Transverse colon (tissue), 4 donors: ENCODE data around the gene AQP12B. TPM values are rescaled to one million over a fixed set of nuclear protein-coding genes. Genes with fewer than 3 reads are reported as not detected.

ENCODE experiments used
- DNase-seq: peaks from one replicate; pipeline ENCODE4 v3.0.0-alpha.2; 2019
- H3K27ac ChIP-seq, 4 donors: fragments of 200-600 bp; sonication (generic); 2 replicates each; pipeline ENCODE4 v1.5.1; 2016 to 2018; ENCODE audit warnings: inconsistent platforms in 4 of 4
- H3K27me3 ChIP-seq: fragments of 200-600 bp; sonication (generic); 2 replicates; pipeline ENCODE4 v1.5.1; 2017; ENCODE audit warnings: inconsistent platforms
- H3K36me3 ChIP-seq, 4 donors: fragments of 200-600 bp; sonication (generic); 2 replicates each; pipeline ENCODE4 v1.5.1; 2017 to 2019; ENCODE audit warnings: inconsistent platforms in 4 of 4
- H3K4me1 ChIP-seq, 4 donors: fragments of 200-600 bp; sonication (generic); 2 replicates each; pipeline ENCODE4 v1.5.1; 2017 to 2020; ENCODE audit warnings: inconsistent platforms in 4 of 4
- H3K4me3 ChIP-seq, 4 donors: fragments of 200-600 bp; sonication (generic); 1 replicate in 1 of 4; 2 replicates in 3 of 4; pipeline versions ENCODE4 v1.5.1 to v1.6.1; 2017 to 2019; ENCODE audit warnings: inconsistent platforms in 4 of 4
- H3K9me3 ChIP-seq, 2 donors: fragments of 200-600 bp; sonication (generic); 2 replicates each; pipeline ENCODE4 v1.5.1; 2017 to 2019; ENCODE audit warnings: inconsistent platforms in 2 of 2
- EP300 ChIP-seq: sonication (generic); formaldehyde crosslinking; IDR thresholded peaks from one replicate; pipeline ENCODE4 v1.6.1; 2017; ENCODE audit warnings: antibody characterized with exemption, low read depth
- POLR2A ChIP-seq: fragments of 450-650 bp; IDR thresholded peaks from one replicate; pipeline ENCODE4 v1.6.1; 2016; ENCODE audit warnings: antibody characterized with exemption, mild to moderate bottlenecking, moderate library complexity
- POLR2AphosphoS5 ChIP-seq, 3 donors: sonication (generic); formaldehyde crosslinking; IDR thresholded peaks; one replicate each; pipeline ENCODE4 v1.6.1; 2016; ENCODE audit warnings: antibody characterized with exemption in 3 of 3
- WGBS, 2 donors: methylation state at CpG; one replicate each; pipeline ENCODE4 v1.1.5; 2018; ENCODE audit warnings: low coverage in 1 of 2; 5-methylcytosine and 5-hydroxymethylcytosine counted together
- in situ Hi-C, 4 donors: fragments of 200-750 bp; cut with MboI; loops; one replicate each; pipeline versions ENCODE4 v1.15.0 to v1.15.1; 2017; ENCODE audit warnings: low sequenced_read_pairs in 3 of 4, low pct_ligation_motif_present in 1 of 4, low pct_unique_long_range_greater_than_20kb in 1 of 4
- intact Hi-C: fragments of 100-400 bp; cut with DNase I; formaldehyde crosslinking; loops from one replicate; pipeline ENCODE4 v1.15.1; 2023; ENCODE audit warnings: low total_unique reads
- total RNA-seq, 4 donors: library from RNA; depleted of rRNA; stranded (reverse); fragments of >200 nt; gene quantifications; one replicate each; pipeline ENCODE4 v1.1.0, GENCODE V29; 2016
- TF ChIP-seq, protein P1 (sequence below), 5 experiments: fragments of 200-600 bp in 3 of 5; fragments of 450-650 bp in 2 of 5; sonication (generic) in 3 of 5; IDR thresholded peaks; 1 replicate in 2 of 5; 2 replicates in 3 of 5; pipeline ENCODE4 v1.5.1; 2016 to 2017; ENCODE audit warnings: antibody characterized with exemption in 5 of 5, inconsistent platforms in 3 of 5, mild to moderate bottlenecking in 2 of 5, moderate library complexity in 1 of 5

AQP12B gene
- total RNA-seq, 4 donors from 2014 or later = 0.55 to 1.5 TPM; not detected in 2

DNA sequence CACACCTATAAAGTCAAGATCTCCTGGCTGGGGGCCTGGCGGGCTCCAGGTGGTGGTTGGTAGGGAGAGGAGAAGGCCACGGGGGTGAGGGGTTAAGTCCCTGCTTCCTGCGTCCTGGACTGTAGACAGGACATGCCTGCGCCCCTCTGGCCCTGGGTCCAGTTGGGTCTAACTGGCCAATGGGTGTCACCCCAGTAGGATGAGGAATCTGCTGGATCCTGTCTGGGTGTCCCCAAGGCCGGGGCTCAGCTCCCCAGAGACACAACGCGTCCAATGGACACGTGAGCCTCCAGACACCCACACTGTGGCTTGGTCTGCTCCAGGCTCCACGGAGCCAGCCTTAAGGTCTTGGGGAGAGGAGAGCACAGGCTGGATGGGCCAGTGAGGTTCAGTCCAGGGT is 28.6 kb upstream of the AQP12B start:
- WGBS, 2 donors = 95% methylated on average over 9 of the region's 9 CpGs; no CpG with 5 or more reads in 1 of the 2 donors
- intact Hi-C loops (no loop called here), in situ Hi-C loops (loop anchor here in 2 of 4 donors (25.0 kb wide), 1 partner anchor 199 kb away; no protein-coding TSS in a partner anchor)
- no peaks in the 10 kb centered on the region for H3K36me3 ChIP-seq
- no peaks in the 10 kb centered on the region for H3K4me1 ChIP-seq
- H3K27me3 ChIP-seq = peaks cover 5% of the 10 kb centered on the region
- no peak overlapping the region for H3K4me3 ChIP-seq
- H3K9me3 ChIP-seq = no peaks in the 10 kb centered on the region
- H3K27ac ChIP-seq = no peak overlapping the region
- TF ChIP-seq, protein P1, sequence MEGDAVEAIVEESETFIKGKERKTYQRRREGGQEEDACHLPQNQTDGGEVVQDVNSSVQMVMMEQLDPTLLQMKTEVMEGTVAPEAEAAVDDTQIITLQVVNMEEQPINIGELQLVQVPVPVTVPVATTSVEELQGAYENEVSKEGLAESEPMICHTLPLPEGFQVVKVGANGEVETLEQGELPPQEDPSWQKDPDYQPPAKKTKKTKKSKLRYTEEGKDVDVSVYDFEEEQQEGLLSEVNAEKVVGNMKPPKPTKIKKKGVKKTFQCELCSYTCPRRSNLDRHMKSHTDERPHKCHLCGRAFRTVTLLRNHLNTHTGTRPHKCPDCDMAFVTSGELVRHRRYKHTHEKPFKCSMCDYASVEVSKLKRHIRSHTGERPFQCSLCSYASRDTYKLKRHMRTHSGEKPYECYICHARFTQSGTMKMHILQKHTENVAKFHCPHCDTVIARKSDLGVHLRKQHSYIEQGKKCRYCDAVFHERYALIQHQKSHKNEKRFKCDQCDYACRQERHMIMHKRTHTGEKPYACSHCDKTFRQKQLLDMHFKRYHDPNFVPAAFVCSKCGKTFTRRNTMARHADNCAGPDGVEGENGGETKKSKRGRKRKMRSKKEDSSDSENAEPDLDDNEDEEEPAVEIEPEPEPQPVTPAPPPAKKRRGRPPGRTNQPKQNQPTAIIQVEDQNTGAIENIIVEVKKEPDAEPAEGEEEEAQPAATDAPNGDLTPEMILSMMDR (IDR thresholded peaks at IDR 0.05) = no peak
- TF ChIP-seq POLR2A = no peak
- TF ChIP-seq EP300 = no peak
- no peak for TF ChIP-seq POLR2AphosphoS5 (IDR thresholded peaks at IDR 0.05)
- DNase-seq = no peak

- no peak for DNase-seq
- peaks cover 15% of the 10 kb centered on the region for H3K27me3 ChIP-seq
- TF ChIP-seq, protein P1 (IDR thresholded peaks at IDR 0.05) = no peak
- TF ChIP-seq EP300 (no peak), POLR2A (no peak), POLR2AphosphoS5 (IDR thresholded peaks at IDR 0.05) (no peak)
- H3K4me1 ChIP-seq = no peaks in the 10 kb centered on the region
- no peak overlapping the region for H3K27ac ChIP-seq
- in situ Hi-C loops = loop anchor here in 2 of 4 donors (25.0 kb wide), 1 partner anchor 196 kb away; no protein-coding TSS in a partner anchor
- no peak overlapping the region for H3K4me3 ChIP-seq
- H3K36me3 ChIP-seq = no peaks in the 10 kb centered on the region
- intact Hi-C loops = no loop called here
- 43 to 62% methylated on average over 1 to 7 of the region's 7 CpGs for WGBS, 2 donors
- no peaks in the 10 kb centered on the region for H3K9me3 ChIP-seq
Measured at GRCh38 chr2:240708457-240708856, 25.8 kb upstream of the AQP12B start.

- no peak for DNase-seq
- TF ChIP-seq, protein P1 (IDR thresholded peaks at IDR 0.05) = no peak
- TF ChIP-seq POLR2A (no peak), EP300 (no peak), POLR2AphosphoS5 (IDR thresholded peaks at IDR 0.05) (no peak)
- in situ Hi-C loops (loop anchor here in 2 of 4 donors (25.0 kb wide), 1 partner anchor 196 kb away; no protein-coding TSS in a partner anchor), intact Hi-C loops (no loop called here)
- Histone ChIP-seq H3K9me3 (no peaks in the 10 kb centered on the region), H3K4me1 (no peaks in the 10 kb centered on the region), H3K27ac (no peak overlapping the region), H3K36me3 (no peaks in the 10 kb centered on the region), H3K27me3 (peaks cover 19% of the 10 kb centered on the region), H3K4me3 (no peak overlapping the region)
- WGBS, 2 donors = 50 to 71% methylated on average over 2 to 10 of the region's 10 CpGs
Measured at GRCh38 chr2:240707821-240708220, 25.1 kb upstream of the AQP12B start.

GRCh38 chr2:240707043-240707756 is 24.5 kb upstream of the AQP12B start:
- 59 to 83% methylated on average over 1 to 15 of the region's 15 CpGs for WGBS, 2 donors
- H3K4me1 ChIP-seq = no peaks in the 10 kb centered on the region
- no peaks in the 10 kb centered on the region for H3K9me3 ChIP-seq
- in situ Hi-C loops = loop anchor here in 2 of 4 donors (25.0 kb wide), 1 partner anchor 195 kb away; no protein-coding TSS in a partner anchor
- peaks cover 19% of the 10 kb centered on the region for H3K27me3 ChIP-seq
- no peaks in the 10 kb centered on the region for H3K36me3 ChIP-seq
- intact Hi-C loops = no loop called here
- no peak for DNase-seq
- H3K4me3 ChIP-seq = no peak overlapping the region
- TF ChIP-seq EP300 (no peak), POLR2A (no peak), POLR2AphosphoS5 (IDR thresholded peaks at IDR 0.05) (no peak)
- TF ChIP-seq, protein P1 (IDR thresholded peaks at IDR 0.05) = no peak
- no peak overlapping the region for H3K27ac ChIP-seq
